Activated effector memory CD4-positive, alpha-beta T cell treated with Interleukin-2 at 50 U/mL for 16 hours (primary cell): ENCODE data around the gene L3MBTL4.

Source experiments
- DNase-seq: peaks from one replicate; pipeline ENCODE4 v3.0.0-alpha.2; 2020

The L3MBTL4 gene

GRCh38 chr18:5979971-5980457 lies 434.7 kb downstream of the L3MBTL4 start:
- DNase-seq: no peak

DNA sequence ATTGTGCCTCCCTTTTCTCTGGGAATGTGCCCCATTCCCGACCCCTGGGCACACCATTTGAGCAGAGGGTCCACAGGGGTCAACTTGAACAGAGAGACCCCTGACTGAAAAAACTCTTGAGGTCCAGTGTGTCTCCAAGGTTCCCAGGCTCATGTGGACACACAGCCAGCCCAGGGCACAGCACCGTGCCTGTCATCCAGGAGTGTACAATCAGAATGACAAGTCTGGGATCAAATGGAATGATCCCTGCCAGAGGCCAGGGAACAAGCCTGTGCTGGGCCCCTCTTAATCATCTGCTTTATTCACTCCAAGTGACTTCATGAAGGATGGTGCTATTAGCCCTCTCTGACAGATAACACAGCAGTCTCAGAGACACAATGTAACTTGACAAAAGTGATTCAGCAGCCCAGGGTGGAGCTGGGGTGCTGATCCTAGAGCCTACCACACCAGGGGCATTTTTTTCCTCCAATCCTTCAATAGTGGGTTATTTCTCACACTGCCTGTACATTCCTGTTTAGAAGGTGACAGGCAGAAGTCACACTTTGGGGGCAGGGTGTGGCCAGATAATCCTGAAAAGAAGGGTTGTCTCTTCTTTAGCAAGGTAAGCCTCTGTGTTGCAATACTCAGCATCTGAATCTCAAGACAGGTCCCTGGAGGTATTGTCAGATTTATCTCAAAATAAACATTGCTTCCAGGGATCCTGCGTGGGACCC lies 435.4 kb downstream of the L3MBTL4 start:
- DNase-seq: no peak

DNA sequence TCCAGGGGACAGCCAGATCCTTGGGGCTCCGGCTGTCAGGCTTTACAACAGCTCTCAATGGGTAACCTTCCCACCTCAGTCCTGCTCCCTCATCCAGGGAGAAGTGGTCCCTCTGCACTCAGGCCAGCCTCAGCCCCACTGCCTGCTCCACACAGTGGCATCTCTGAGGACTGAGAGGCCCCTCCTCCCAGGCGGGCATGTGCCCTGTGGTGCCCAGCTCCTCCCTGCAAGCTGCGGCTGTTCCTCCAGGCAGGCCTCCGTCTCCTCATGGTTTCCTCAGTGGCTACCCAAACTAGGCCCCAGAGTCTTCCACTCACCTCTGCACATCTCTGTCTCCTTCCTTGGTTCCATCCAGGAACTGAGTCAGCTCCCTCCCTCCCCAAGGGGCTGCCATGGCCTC lies 437.7 kb downstream of the L3MBTL4 start:
- no peak for DNase-seq

- no peak for DNase-seq
Measured at GRCh38 chr18:5975111-5976002, 439.4 kb downstream of the L3MBTL4 start.

GRCh38 chr18:5974696-5975095 lies 440.0 kb downstream of the L3MBTL4 start:
- no peak for DNase-seq

GRCh38 chr18:5973099-5973498 lies 441.6 kb downstream of the L3MBTL4 start:
- no peak for DNase-seq

DNA sequence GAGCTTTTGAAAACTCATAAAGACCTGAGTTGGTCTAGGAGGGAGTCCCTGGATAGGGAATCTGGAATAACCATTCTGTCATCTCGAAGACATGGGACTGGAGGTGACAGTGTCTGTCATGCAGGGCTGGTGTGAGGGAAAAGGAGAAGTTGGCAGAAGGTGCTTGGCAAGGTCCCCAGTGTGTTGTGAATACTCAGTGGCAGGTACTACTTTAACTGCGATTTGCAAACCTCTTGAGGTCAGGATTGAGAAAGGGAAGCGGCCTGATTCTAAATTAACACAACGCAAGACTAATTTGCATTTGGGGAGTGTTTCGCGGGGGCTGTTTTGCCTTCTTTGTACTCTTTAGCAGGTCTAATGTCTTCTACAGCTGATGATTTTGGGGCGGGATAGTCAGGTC lies 442.4 kb downstream of the L3MBTL4 start:
- DNase-seq: no peak

DNA sequence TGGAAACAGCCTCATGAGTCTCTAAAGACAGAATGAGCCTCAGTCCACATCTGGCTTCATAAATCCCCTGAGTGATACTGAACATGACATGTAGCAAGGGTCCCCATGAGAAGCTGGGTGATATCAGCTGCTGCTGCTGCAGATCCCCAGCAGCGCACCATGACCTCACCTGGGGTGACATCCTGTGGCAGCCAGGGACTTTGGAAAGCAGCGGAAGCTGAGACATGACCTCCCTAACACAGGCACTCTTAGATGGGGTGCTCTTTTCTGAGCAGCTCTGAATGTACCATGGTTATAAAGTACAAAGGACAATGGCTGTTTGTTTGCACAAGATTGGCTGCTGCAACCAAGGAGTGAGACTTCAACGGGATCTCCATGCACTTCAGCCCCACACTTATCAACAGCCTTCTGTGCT lies 444.7 kb downstream of the L3MBTL4 start:
- DNase-seq: no peak

GRCh38 chr18:5969355-5969988 lies 445.2 kb downstream of the L3MBTL4 start:
- no peak for DNase-seq

DNA sequence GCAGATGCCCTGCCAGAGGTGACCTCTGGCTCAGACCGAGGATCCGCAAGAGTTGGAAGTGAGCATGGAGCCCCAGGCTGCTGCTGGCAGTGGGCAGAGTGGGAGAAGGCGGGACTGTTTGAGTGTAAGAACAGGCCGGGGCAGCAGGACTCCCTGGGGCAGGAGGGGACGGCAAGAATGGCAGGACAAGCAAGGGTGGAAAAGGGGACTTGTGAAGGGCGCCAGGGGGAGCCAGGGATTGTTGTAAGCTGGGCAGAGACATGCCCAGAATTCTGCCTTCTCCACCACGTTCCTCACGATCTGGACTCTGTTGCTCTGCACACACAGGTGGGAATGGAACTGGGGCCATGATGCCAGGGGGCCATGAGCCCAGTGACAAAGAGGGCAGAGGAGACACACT lies 447.0 kb downstream of the L3MBTL4 start:
- no peak for DNase-seq

DNA sequence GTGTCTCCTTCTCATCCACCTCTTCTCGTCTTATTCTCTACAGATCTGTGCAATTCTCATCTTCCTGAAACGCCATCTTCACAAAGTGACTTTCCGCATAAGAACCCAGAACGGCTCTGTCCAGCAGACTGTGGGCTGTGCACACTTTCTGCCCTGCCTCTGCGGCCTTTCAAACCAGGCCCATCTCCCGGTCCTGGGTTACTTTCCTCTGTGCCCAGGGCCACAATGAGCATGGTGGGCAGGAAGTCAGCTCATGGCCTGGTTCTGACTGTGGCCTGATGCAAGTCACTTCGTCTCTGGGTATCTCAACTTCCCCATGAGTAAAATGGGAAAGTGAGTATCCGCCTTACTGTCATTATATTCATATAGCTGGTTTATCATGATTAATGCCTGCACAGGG lies 447.7 kb downstream of the L3MBTL4 start:
- DNase-seq: no peak

- DNase-seq: no peak
Measured at GRCh38 chr18:5966514-5966913, 448.2 kb downstream of the L3MBTL4 start.

DNA sequence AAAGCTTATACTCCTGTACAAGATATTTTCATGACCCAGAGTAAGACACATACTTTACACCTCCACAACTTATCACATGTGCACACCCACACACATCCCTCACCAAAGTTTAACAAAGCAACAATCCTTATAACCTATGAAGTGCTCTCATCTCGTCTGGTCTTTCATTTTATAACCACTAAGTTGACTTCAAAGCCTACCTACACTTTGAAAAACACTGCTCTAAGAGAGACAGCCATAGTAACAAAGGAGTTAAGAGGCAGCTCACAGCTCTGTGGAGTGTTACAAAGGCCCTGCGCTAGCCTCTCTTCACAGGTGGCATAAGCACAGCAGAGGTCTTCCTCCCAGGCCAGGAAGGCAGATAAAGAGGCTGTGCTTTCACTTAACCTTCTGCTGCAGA lies 449.7 kb downstream of the L3MBTL4 start:
- DNase-seq: no peak

- no peak for DNase-seq
Measured at GRCh38 chr18:5964596-5964995, 450.1 kb downstream of the L3MBTL4 start.

GRCh38 chr18:5964108-5964507 lies 450.6 kb downstream of the L3MBTL4 start:
- DNase-seq: no peak

- no peak for DNase-seq
Measured at GRCh38 chr18:5963267-5963666, 451.4 kb downstream of the L3MBTL4 start.

- DNase-seq: no peak
Measured at GRCh38 chr18:5962362-5962761, 452.3 kb downstream of the L3MBTL4 start.

GRCh38 chr18:5961828-5962150 lies 452.9 kb downstream of the L3MBTL4 start:
- no peak for DNase-seq

DNA sequence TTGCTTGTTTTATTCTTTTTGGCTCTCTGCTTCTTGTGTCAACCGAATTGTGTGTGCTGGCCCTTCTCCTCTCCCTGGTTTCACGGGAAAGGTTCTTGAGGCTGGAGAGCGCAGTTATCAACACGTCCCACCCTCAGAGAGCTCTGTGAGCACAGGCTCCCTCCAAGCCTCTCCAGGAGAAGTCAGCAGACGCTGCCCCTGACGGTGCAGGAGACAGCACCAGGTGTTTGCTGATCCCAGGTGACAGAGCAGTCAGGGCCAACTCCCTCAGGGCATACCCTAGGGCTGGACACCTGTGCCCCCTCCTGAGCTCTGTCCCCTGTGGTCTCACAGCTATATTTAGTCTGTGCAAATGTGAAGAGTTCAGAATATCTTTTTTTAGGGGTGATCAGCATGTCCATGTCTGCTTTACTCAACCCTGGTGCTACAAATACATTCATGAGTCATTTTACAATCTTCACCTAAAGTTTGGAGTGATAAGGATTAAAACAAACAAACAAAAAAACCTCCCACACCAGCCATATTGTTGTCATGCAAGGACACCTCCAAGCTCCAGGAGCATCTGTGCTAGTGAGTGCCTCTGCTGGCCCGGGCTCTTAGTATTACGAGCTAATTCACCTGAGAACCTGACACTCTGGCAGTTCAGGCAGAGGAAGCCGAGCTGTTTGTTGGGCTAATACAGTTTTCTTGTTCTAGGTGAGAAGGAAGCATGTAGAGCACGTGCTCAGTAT lies 453.4 kb downstream of the L3MBTL4 start:
- no peak for DNase-seq

GRCh38 chr18:5958822-5959221 lies 455.9 kb downstream of the L3MBTL4 start:
- DNase-seq: no peak

DNA sequence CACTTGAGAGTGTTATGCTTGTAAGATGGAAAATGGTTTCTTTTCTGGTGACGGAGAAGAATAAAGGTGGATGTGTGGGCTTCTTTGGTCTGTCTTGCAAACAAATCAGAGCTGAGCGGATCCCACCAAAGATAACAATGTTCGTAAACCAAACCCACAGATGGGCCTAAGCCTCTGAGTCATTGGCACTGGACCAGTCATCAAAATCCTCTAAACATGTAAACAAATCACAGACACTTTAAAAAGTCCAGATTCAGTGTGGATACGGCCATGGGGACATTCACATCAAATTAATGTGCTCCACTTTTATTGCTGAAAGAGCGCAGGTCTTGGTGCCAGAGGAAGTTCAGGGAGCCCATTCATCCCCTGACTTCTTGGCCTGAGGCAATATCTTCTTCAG lies 458.9 kb downstream of the L3MBTL4 start:
- no peak for DNase-seq

DNA sequence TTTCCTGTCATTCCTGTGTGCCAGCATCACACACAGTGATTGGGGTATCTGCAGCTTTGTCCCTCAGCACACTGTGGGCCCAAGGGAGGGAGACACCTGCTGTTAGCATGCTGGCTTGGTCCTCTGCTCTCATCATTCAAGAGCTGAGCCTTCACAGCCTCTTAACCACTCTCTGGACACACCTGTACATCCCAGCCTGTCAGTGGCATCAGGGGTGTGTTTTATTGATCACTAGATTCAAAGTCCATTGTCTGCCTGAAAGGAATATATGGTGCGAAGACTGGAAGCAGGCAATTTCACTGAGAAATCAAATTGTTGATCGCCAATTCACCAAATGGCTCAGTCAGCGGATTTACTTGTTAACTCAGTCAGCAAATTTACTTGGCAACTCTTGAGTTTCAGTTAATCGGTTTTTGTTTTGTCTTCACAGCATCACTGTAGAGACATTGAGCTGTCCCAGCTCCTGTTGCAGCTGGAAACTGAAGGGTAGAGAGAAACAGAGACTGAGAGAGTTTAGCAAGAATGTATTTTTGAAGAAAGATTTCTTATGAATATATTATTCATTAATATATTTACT lies 463.1 kb downstream of the L3MBTL4 start:
- DNase-seq: no peak

DNA sequence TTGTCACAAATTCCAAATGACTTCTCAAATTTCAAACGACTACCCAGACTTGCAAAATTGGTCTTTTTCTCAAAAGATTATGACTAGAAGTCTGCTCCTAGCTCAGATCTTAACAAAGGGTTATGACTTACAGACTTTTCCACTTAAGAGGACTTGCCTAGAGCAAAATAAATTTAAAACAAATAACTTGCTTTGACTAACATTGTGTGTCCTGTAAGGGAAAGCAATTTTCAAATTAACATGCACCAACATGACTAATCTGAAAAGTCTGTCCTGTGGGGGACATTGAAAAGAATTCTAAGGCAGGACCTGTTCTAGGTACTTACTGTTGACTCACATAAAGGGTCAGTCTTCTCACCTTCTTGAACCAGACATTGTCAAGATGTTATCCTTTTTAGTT lies 465.9 kb downstream of the L3MBTL4 start:
- DNase-seq: no peak
